HFFc6 (cell line): ENCODE data around the gene ZNF496. TPM values are rescaled to one million over a fixed set of nuclear protein-coding genes. Genes with fewer than 3 reads are reported as not detected.
"Not testable (repeated sequence)": the region's sequence is repeated elsewhere in the genome, so short reads cannot be mapped to it uniquely, and the experiment has no call there.

Experiments
- DNase-seq: peaks from one replicate; pipeline ENCODE4 v3.0.0-alpha.2; 2018
- H3K27ac Mint-ChIP-seq: 2 replicates; pipeline ENCODE4 v1.8.0; 2020; ENCODE audit warnings: mild to moderate bottlenecking, mixed read lengths
- H3K27me3 Mint-ChIP-seq: 2 replicates; pipeline ENCODE4 v1.8.0; 2021; ENCODE audit warnings: mild to moderate bottlenecking, moderate library complexity, mixed read lengths; ENCODE audit not compliant: insufficient read depth
- H3K36me3 Mint-ChIP-seq: 2 replicates; pipeline ENCODE4 v1.8.0; 2021; ENCODE audit warnings: low read depth, mixed read lengths
- H3K4me1 Mint-ChIP-seq: 2 replicates; pipeline ENCODE4 v1.8.0; 2020; ENCODE audit warnings: low read depth, mixed read lengths
- H3K4me3 Mint-ChIP-seq: 2 replicates; pipeline ENCODE4 v1.8.0; 2020; ENCODE audit warnings: mild to moderate bottlenecking, moderate library complexity, mixed read lengths
- H3K9me3 Mint-ChIP-seq: 2 replicates; pipeline ENCODE4 v1.8.0; 2020; ENCODE audit warnings: mild to moderate bottlenecking, mixed read lengths
- total RNA-seq, 6 experiments: library from RNA; stranded (reverse); fragmentation: NEBNext Ultra II Directional; extraction: Animal tissue kit (Norgen Biotek cat#: 25700); gene quantifications; 2 replicates in 1 of 6; 3 replicates in 5 of 6; pipeline ENCODE4 v1.2.3, GENCODE V29; 2021
- TF ChIP-seq, protein P1 (sequence below): fragments of 200-600 bp; sonication (generic); IDR thresholded peaks from 2 replicates; pipeline ENCODE4 v1.5.0; 2021; ENCODE audit warnings: antibody characterized with exemption, mild to moderate bottlenecking

The ZNF496 gene
- total RNA-seq, 6 experiments from 2014 or later, result 13.7 to 19.9 (median 17.1) TPM

DNA sequence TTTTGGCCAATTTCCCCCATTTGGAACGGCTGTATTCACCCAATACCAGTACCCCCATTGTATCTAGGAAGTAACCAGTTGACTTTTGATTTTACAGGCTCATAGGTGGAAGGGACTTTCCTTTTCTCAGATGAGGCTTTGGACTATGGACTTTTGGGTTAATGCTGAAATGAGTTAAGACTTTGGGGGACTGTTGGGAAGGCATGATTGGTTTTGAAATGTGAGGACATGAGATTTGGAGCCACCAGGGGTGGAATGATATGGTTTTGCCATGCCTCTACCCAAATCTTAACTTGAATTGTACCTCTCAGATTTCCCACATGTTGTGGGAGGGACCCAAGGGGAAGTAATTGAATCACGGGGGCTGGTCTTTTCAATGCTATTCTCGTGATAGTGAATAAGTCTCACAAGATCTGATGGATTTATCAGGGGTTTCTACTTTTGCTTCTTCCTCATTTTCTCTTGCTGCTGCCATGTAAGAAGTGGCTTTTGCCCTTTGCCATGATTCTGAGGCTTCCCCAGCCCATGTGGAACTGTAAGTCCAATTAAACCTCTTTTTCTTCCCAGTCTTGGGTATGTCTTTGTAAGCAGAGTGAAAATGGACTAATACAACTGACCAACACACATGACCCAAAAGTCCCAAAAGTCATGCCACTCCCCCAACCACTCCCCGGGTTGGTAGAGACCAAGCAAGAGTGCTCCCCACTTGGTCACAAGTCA is 35.4 kb upstream of the ZNF496 start:
- Mint-ChIP-seq H3K9me3 (peaks cover 6% of the 10 kb centered on the region), H3K27ac (peak overlapping the region; percentile 56; the same call in 1 of the 2 replicates), H3K27me3 (peaks cover 6% of the 10 kb centered on the region; the same call in 1 of the 2 replicates), H3K4me3 (no peak overlapping the region), H3K36me3 (peaks cover 5% of the 10 kb centered on the region; the same call in 1 of the 2 replicates), H3K4me1 (peaks cover 22% of the 10 kb centered on the region)
- no peak for DNase-seq
- TF ChIP-seq, protein P1, sequence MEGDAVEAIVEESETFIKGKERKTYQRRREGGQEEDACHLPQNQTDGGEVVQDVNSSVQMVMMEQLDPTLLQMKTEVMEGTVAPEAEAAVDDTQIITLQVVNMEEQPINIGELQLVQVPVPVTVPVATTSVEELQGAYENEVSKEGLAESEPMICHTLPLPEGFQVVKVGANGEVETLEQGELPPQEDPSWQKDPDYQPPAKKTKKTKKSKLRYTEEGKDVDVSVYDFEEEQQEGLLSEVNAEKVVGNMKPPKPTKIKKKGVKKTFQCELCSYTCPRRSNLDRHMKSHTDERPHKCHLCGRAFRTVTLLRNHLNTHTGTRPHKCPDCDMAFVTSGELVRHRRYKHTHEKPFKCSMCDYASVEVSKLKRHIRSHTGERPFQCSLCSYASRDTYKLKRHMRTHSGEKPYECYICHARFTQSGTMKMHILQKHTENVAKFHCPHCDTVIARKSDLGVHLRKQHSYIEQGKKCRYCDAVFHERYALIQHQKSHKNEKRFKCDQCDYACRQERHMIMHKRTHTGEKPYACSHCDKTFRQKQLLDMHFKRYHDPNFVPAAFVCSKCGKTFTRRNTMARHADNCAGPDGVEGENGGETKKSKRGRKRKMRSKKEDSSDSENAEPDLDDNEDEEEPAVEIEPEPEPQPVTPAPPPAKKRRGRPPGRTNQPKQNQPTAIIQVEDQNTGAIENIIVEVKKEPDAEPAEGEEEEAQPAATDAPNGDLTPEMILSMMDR, result no peak

DNA sequence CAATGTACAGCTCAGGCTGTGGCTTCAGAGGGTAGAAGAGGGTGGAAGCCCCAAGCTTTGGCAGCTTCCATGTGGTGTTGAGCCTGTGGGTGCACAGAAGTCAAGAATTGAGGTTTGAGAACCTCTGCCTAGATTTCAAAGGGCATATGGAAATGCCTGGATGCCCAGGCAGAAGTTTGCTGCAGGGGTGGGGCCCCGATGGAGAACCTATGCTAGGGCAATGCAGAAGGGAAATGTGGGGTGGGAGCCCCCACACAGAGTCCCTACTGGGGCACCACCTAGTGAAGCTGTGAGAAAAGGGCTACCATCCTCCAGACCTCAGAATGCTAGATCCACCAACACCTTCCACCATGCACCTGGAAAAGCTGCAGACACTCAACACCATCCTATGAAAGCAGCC is 34.7 kb upstream of the ZNF496 start:
- H3K27ac Mint-ChIP-seq, H3K36me3 Mint-ChIP-seq, H3K9me3 Mint-ChIP-seq, H3K27me3 Mint-ChIP-seq, DNase-seq, H3K4me3 Mint-ChIP-seq: not testable (repeated sequence)
- H3K4me1 Mint-ChIP-seq, result peaks cover 23% of the 10 kb centered on the region

DNA sequence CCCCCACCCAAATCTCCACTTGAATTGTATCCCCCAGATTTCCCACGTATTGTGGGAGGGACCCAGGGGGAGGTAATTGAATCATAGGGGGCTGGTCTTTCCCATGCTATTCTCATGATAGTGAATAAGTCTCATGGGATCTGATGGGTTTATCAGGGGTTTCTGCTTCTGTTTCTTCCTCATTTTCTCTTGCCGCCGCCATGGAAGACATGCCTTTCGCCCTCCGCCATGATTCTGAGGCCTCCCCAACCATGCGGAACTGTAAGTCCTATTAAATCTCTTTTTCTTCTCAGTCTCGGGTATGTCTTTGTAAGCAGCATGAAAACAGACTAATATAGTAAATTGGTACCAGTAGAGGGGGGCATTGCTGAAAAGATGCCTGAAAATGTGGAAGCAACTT is 33.4 kb upstream of the ZNF496 start:
- peaks cover 5% of the 10 kb centered on the region; the same call in 1 of the 2 replicates for H3K36me3 Mint-ChIP-seq
- H3K27me3 Mint-ChIP-seq, result peaks cover 6% of the 10 kb centered on the region; the same call in 1 of the 2 replicates
- no peak overlapping the region for H3K4me3 Mint-ChIP-seq

DNA sequence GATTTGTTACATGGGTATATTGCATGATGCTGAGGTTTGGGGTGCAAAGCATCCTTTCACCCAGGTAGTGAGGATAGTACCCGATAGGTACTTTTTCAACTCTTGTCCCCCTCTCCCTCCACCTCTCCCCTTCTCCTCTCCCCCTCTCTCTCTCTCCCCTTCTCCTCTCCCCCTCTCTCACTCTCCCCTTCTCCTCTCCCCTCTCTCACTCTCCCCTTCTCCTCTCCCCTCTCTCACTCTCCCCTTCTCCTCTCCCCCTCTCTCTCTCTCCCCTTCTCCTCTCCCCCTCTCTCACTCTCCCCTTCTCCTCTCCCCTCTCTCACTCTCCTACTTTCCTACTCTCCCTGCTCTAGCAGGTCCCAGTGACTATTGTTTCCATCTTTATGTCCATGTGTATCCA is 31.3 kb upstream of the ZNF496 start:
- DNase-seq, H3K4me3 Mint-ChIP-seq, H3K36me3 Mint-ChIP-seq, H3K27ac Mint-ChIP-seq, H3K9me3 Mint-ChIP-seq, H3K27me3 Mint-ChIP-seq: not testable (repeated sequence)
- H3K4me1 Mint-ChIP-seq, result peaks cover 34% of the 10 kb centered on the region

More for the DNA sequence above, 33.4 kb upstream of the ZNF496 start:
- TF ChIP-seq, protein P1, result no peak
- Mint-ChIP-seq H3K27ac (no peak overlapping the region), H3K4me1 (peaks cover 31% of the 10 kb centered on the region), H3K9me3 (peaks cover 6% of the 10 kb centered on the region)
- no peak for DNase-seq

DNA sequence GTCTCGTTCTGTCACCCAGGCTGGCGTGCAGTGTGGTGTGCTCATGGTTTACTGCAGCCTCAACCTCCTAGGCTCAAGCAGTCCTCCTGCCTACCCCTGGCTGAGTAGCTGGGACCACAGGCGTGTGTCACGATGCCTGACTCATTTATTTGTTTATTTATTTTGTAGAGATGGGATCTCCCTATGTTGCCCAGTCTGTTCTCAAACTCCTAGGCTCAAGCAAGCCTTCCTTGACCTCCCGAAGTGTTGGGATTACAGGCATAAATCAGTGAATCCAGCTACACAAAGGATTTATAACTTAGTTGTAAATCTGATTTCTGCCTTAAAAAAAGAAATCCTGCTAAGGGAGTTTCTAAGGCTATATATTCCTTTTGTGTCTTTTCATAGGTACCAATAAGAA is 30.5 kb upstream of the ZNF496 start:
- Mint-ChIP-seq H3K4me1 (peaks cover 34% of the 10 kb centered on the region), H3K4me3 (no peak overlapping the region), H3K27ac (no peak overlapping the region), H3K27me3 (peaks cover 10% of the 10 kb centered on the region), H3K36me3 (peaks cover 5% of the 10 kb centered on the region; the same call in 1 of the 2 replicates), H3K9me3 (peaks cover 6% of the 10 kb centered on the region)
- TF ChIP-seq, protein P1, result no peak
- DNase-seq, result no peak

DNA sequence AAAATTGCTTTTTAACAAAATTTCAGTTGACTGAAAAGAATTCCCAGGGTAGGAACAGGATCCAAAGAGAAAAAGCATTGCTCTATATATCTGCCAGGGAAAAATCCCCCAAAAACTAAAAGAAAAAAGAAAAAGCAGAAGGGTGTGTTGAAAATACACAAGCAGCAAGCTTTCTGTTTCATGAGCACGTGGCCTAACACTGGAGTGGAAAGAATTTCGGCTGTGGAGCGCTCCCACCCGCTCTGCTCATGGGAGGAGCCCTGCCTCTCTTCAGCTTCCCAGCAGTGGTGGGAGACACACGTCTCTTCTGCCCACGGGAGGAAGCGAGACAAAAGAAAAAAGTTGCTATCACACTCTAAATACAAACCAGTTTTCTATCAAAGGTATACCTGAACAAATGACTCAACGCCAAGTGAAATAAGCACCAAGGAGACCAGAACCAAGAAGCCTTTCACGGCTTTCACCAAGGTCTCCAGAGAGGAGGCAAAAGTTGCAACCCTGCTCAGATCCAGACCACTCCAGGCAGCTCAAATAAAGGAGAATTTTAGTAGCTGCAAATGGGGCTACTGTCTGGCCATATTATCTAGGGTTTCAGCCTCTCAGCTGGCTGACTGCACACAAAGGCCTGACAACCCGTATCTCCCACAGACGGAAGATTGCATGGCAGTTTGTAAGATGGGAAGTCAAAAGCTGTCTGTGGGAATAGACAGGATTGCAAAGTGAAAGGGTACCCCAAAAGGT is 29.5 kb upstream of the ZNF496 start:
- TF ChIP-seq, protein P1, result no peak
- peaks cover 44% of the 10 kb centered on the region for H3K4me1 Mint-ChIP-seq
- peak overlapping the region; percentile 72; the same call in 1 of the 2 replicates for H3K4me3 Mint-ChIP-seq
- DNase-seq, result no peak
- H3K27me3 Mint-ChIP-seq, result peaks cover 10% of the 10 kb centered on the region
- peaks cover 5% of the 10 kb centered on the region; the same call in 1 of the 2 replicates for H3K36me3 Mint-ChIP-seq
- H3K27ac Mint-ChIP-seq, result peak overlapping the region; percentile 46; the same call in 1 of the 2 replicates
- peaks cover 6% of the 10 kb centered on the region for H3K9me3 Mint-ChIP-seq
